DOHH2 (cell line): ENCODE data around the gene BNC1.

Experiments used
- H3F3A ChIP-seq: fragments of 200-600 bp; sonication (generic), shearing (Covaris generic); 2 replicates; pipeline ENCODE4 v1.6.0; 2016; ENCODE audit warnings: antibody characterized with exemption, mild to moderate bottlenecking; ENCODE audit not compliant: control insufficient read depth, insufficient read depth
- H3K27ac ChIP-seq: fragments of 200-600 bp; sonication (generic); 2 replicates; pipeline ENCODE4 v1.5.1; 2014; ENCODE audit warnings: low read depth, mild to moderate bottlenecking, low read length, moderate library complexity
- H3K27me3 ChIP-seq: fragments of 200-600 bp; sonication (generic); 2 replicates; pipeline ENCODE4 v1.6.1; 2014; ENCODE audit warnings: mild to moderate bottlenecking, low read length, mixed read lengths; ENCODE audit not compliant: control insufficient read depth
- H3K36me3 ChIP-seq: fragments of 200-600 bp; sonication (generic); 2 replicates; pipeline ENCODE4 v1.6.1; 2014; ENCODE audit warnings: mild to moderate bottlenecking, low read length, moderate library complexity, mixed read lengths; ENCODE audit not compliant: control insufficient read depth
- H3K4me1 ChIP-seq: fragments of 200-600 bp; sonication (generic); 2 replicates; pipeline ENCODE4 v1.6.1; 2014; ENCODE audit warnings: mild to moderate bottlenecking, low read length, mixed read lengths; ENCODE audit not compliant: control insufficient read depth
- H3K4me2 ChIP-seq: fragments of 200-600 bp; sonication (generic); 2 replicates; pipeline ENCODE4 v1.6.0; 2014; ENCODE audit warnings: mild to moderate bottlenecking, low read length, moderate library complexity
- H3K4me3 ChIP-seq: fragments of 200-600 bp; sonication (generic); 2 replicates; pipeline ENCODE4 v1.5.1; 2014; ENCODE audit warnings: mild to moderate bottlenecking, low read length, mixed read lengths
- H3K79me2 ChIP-seq: fragments of 200-600 bp; sonication (generic); 2 replicates; pipeline ENCODE4 v1.6.1; 2014; ENCODE audit warnings: mild to moderate bottlenecking, low read length, mixed read lengths; ENCODE audit not compliant: control insufficient read depth
- H3K9me2 ChIP-seq: fragments of 200-600 bp; sonication (generic); replicated peaks from 2 replicates; pipeline ENCODE4 v1.6.1; 2014; ENCODE audit warnings: mild to moderate bottlenecking, low read length, mixed read lengths; ENCODE audit not compliant: control insufficient read depth
- H3K9me3 ChIP-seq: fragments of 200-600 bp; sonication (generic); 2 replicates; pipeline ENCODE4 v1.6.1; 2014; ENCODE audit warnings: antibody characterized with exemption, low read length, mixed read lengths; ENCODE audit not compliant: control insufficient read depth, insufficient read depth
- H4K20me1 ChIP-seq: fragments of 200-600 bp; sonication (generic); 2 replicates; pipeline ENCODE4 v1.6.0; 2014; ENCODE audit warnings: low read depth, mild to moderate bottlenecking, antibody characterized with exemption, low read length, moderate library complexity; ENCODE audit not compliant: control insufficient read depth, insufficient read depth
- EZH2phosphoT487 ChIP-seq: fragments of 200-600 bp; sonication (generic); IDR thresholded peaks from 2 replicates; pipeline ENCODE4 v1.6.1; 2017; ENCODE audit warnings: borderline replicate concordance, mild to moderate bottlenecking, antibody characterized with exemption, low read length, moderate library complexity, mixed read lengths
- TF ChIP-seq, protein P1 (sequence below): fragments of 200-600 bp; sonication (generic); IDR thresholded peaks from one replicate; pipeline ENCODE4 v1.5.1; 2014; ENCODE audit warnings: antibody characterized with exemption, mild to moderate bottlenecking, low read depth, low read length; ENCODE audit not compliant: poor library complexity, severe bottlenecking

The BNC1 gene

DNA sequence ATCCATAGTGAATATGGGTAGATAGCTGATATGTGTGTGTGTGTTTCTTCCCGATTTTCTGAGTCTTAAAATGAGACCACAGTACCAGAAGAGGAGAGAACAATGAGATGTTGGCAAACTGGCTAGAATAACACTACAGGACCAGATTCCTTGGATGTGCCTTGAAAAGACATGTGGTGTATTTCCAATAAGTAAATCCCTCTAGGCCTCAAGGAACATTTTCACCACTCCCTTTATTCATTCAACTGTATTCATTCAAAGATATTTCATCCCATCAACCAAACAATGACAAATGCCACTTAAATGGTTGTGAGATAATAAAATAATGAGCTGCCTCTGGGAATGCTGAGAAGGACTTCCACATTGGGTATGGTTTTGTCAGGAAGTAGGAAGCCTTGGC is 8.7 kb upstream of the BNC1 start:
- Histone ChIP-seq H3K27me3 (no peaks in the 10 kb centered on the region), H3K4me2 (no peak overlapping the region), H3K4me1 (no peaks in the 10 kb centered on the region), H3K79me2 (no peaks in the 10 kb centered on the region), H3K27ac (no peak overlapping the region), H3K9me3 (no peaks in the 10 kb centered on the region), H3K4me3 (no peak overlapping the region), H4K20me1 (no peaks in the 10 kb centered on the region), H3F3A (no peaks in the 10 kb centered on the region), H3K36me3 (no peaks in the 10 kb centered on the region), H3K9me2 (no peaks in the 10 kb centered on the region)
- TF ChIP-seq EZH2phosphoT487: no peak
- TF ChIP-seq, protein P1, sequence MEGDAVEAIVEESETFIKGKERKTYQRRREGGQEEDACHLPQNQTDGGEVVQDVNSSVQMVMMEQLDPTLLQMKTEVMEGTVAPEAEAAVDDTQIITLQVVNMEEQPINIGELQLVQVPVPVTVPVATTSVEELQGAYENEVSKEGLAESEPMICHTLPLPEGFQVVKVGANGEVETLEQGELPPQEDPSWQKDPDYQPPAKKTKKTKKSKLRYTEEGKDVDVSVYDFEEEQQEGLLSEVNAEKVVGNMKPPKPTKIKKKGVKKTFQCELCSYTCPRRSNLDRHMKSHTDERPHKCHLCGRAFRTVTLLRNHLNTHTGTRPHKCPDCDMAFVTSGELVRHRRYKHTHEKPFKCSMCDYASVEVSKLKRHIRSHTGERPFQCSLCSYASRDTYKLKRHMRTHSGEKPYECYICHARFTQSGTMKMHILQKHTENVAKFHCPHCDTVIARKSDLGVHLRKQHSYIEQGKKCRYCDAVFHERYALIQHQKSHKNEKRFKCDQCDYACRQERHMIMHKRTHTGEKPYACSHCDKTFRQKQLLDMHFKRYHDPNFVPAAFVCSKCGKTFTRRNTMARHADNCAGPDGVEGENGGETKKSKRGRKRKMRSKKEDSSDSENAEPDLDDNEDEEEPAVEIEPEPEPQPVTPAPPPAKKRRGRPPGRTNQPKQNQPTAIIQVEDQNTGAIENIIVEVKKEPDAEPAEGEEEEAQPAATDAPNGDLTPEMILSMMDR: no peak

- H3K4me1 ChIP-seq: no peaks in the 10 kb centered on the region
- TF ChIP-seq, protein P1: no peak
- no peak for TF ChIP-seq EZH2phosphoT487
- no peak overlapping the region for H3K4me2 ChIP-seq
- H3K4me3 ChIP-seq: no peak overlapping the region
- H4K20me1 ChIP-seq: no peaks in the 10 kb centered on the region
- no peaks in the 10 kb centered on the region for H3F3A ChIP-seq
- H3K27ac ChIP-seq: no peak overlapping the region
- H3K9me3 ChIP-seq: no peaks in the 10 kb centered on the region
- H3K27me3 ChIP-seq: no peaks in the 10 kb centered on the region
- no peaks in the 10 kb centered on the region for H3K79me2 ChIP-seq
- no peaks in the 10 kb centered on the region for H3K36me3 ChIP-seq
- no peaks in the 10 kb centered on the region for H3K9me2 ChIP-seq
Measured at GRCh38 chr15:83292317-83292716, 7.9 kb upstream of the BNC1 start.

DNA sequence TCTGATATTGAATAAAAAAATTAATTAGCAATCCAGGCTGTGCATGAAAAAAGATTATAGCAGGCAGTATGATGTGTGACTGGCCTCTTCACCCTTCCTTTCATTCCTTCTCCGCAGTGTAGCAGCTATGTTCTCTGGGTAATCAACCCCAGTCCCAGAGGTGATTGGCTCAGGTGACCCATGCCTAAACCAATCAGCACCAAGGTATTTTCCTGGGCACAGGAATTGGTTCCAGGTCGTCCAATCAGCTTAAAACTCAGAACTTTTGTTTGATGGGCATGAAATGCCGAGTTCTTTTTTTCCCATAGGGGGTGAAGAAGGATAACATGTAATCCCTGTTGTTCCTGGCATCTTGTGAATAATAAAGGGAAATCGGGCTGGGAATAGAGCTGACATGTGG is 5.8 kb upstream of the BNC1 start:
- H3K36me3 ChIP-seq: no peaks in the 10 kb centered on the region
- H3K4me3 ChIP-seq: no peak overlapping the region
- H3K9me2 ChIP-seq: no peaks in the 10 kb centered on the region
- no peaks in the 10 kb centered on the region for H3K27me3 ChIP-seq
- H3K4me2 ChIP-seq: no peak overlapping the region
- no peak overlapping the region for H3K27ac ChIP-seq
- TF ChIP-seq EZH2phosphoT487: no peak
- TF ChIP-seq, protein P1: no peak
- H3K79me2 ChIP-seq: no peaks in the 10 kb centered on the region
- no peaks in the 10 kb centered on the region for H3K4me1 ChIP-seq
- no peaks in the 10 kb centered on the region for H3F3A ChIP-seq
- no peaks in the 10 kb centered on the region for H4K20me1 ChIP-seq
- H3K9me3 ChIP-seq: no peaks in the 10 kb centered on the region

GRCh38 chr15:83289160-83289559 is 4.7 kb upstream of the BNC1 start:
- H3K79me2 ChIP-seq: no peaks in the 10 kb centered on the region
- no peaks in the 10 kb centered on the region for H4K20me1 ChIP-seq
- no peak overlapping the region for H3K4me2 ChIP-seq
- no peak overlapping the region for H3K4me3 ChIP-seq
- no peaks in the 10 kb centered on the region for H3K4me1 ChIP-seq
- H3K27me3 ChIP-seq: no peaks in the 10 kb centered on the region
- no peak overlapping the region for H3K27ac ChIP-seq
- no peaks in the 10 kb centered on the region for H3K9me2 ChIP-seq
- TF ChIP-seq, protein P1: no peak
- no peaks in the 10 kb centered on the region for H3F3A ChIP-seq
- H3K9me3 ChIP-seq: no peaks in the 10 kb centered on the region
- H3K36me3 ChIP-seq: no peaks in the 10 kb centered on the region
